ENCODE data around the gene MYEOV. TPM values are rescaled to one million over a fixed set of nuclear protein-coding genes. Genes with fewer than 3 reads are reported as not detected.

Gene MYEOV
- total and polyA plus RNA-seq, 9 of the 15 experiments (the other 6 are each of a cell fraction or from before 2014, with no cell fraction given) = 10.2 to 133 (median 32.2) TPM

DNA sequence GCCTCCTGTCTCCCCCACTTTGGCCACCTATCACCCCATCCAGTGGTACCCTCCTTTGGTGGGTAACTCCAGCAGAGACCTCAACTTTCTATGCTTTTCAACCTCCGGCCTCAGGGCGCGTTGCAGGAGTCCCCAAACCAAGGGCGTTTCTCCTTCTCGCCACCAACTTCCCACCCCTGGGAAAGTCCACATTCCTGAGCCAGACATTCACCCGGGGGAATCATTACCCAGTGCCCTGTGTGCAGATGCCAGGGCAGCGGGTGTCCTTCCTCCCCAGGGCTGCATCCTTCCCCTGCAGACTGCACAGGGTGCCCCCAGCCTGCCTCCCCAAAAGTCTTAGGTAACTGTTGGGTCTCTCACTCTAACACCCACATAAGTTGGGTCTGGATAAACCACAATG is 26.4 kb downstream of the MYEOV start:
- Histone ChIP-seq H3K79me2 (ENCODE audit: control insufficient read depth, insufficient read depth, low read length) (peaks cover 26% of the 10 kb centered on the region), H2AFZ (ENCODE audit: low read depth, low read length) (no peak overlapping the region), H3K9ac (ENCODE audit: insufficient read depth in 1 of 2, low read depth in 2 of 2, low read length in 2 of 2) (no peak overlapping the region), H3K4me3 (no peak overlapping the region), H4K20me1 (replicated peaks; ENCODE audit: control insufficient read depth, insufficient read depth, low read length) (0 out of 2 replicates have a peak, but pooled peaks cover 5% of the 10 kb centered on the region), H3K27ac (ENCODE audit: extremely low read depth, low read depth, low read length) (no peak overlapping the region), H3K27me3 (ENCODE audit: control insufficient read depth in 2 of 2, insufficient read depth in 2 of 2, low read length in 2 of 2) (no peaks in the 10 kb centered on the region), H3K4me1 (replicated peaks in 1 of 2; ENCODE audit: control insufficient read depth in 2 of 2, insufficient read depth in 2 of 2, low read length in 2 of 2) (no peaks in the 10 kb centered on the region), H3K4me2 (ENCODE audit: insufficient read depth, low read length) (no peak overlapping the region), H3K9me1 (ENCODE audit: control insufficient read depth, insufficient read depth, low read length) (no peaks in the 10 kb centered on the region), H3K9me3 (replicated peaks; ENCODE audit: control insufficient read depth, insufficient read depth, low read depth, low read length) (no peaks in the 10 kb centered on the region; the same call in 1 of the 2 replicates), H3K36me3 (ENCODE audit: control insufficient read depth, insufficient read depth, low read length) (no peaks in the 10 kb centered on the region; the same call in 2 of the 3 replicates)
- no TSS peak for BruUV-seq (replicated peaks)
- CTCF ChIA-PET (ENCODE audit: low intra/inter-chr PET ratio) = no interaction called here
- POLR2A ChIA-PET = no interaction called here
- ATAC-seq (no peak), DNase-seq (ENCODE audit: extremely low read depth in 1 of 4, low spot score in 3 of 4) (no peak), FAIRE-seq (no peak)
- TF ChIP-seq ZBTB2 (IDR thresholded peaks at IDR 0.05) (no peak), ZNF778 (CRISPR knock-in tag; IDR thresholded peaks at IDR 0.05) (no peak), RBM25 (IDR thresholded peaks at IDR 0.05; ENCODE audit: low read depth, low read length, severe bottlenecking) (no peak)
- intact Hi-C loops (cut with micrococcal nuclease) = no loop called here
- 77% methylated on average over 7 of the region's 7 CpGs for WGBS (ENCODE audit: insufficient coverage, low coverage, missing lambda C conversion rate)
- in situ Hi-C loops (cut with MboI) = no loop called here

Data from K562 (cell line).